ENCODE results near the gene SLIT1.

SLIT1 gene

DNA sequence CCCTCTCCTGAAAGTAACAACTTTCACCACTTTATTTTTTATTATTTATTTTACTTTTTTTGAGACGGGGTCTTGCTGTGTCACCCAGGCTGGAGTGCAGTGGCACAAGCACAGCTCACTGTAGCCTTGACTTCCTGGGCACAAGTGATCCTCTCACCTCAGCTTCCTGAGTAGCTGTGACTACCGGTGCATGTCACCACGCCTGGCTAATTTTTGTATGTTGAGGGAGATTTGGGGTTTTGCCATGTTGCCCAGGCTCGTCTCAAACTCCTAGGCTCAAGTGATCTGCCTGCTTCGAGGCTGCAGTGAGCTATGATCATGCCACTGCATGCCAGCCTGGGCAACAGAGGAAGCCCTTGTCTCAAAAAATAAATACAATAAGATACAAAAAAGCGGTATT is 14.9 kb upstream of the SLIT1 start:
- Histone ChIP-seq H3K14ac (ENCODE audit: low read length in 2 of 2) (no peak overlapping the region), H3K23ac (ENCODE audit: low read length in 2 of 2) (no peak overlapping the region), H2BK12ac (ENCODE audit: low read length in 2 of 2) (no peak overlapping the region), H3K4me2 (ENCODE audit: low read length, poor library complexity, severe bottlenecking) (no peak overlapping the region), H2BK15ac (ENCODE audit: low read depth, poor library complexity, severe bottlenecking) (no peak overlapping the region), H3K4me3 (ENCODE audit: insufficient read depth in 1 of 2, low read depth in 1 of 2, low read length in 2 of 2) (no peak overlapping the region), H2AK5ac (ENCODE audit: low read length, severe bottlenecking) (no peak overlapping the region), H2BK120ac (ENCODE audit: low read depth, low read length) (no peak overlapping the region), H3K36me3 (ENCODE audit: control insufficient read depth in 1 of 2, insufficient read depth in 2 of 2, low read depth in 1 of 2, low read length in 2 of 2) (no peaks in the 10 kb centered on the region), H3K18ac (ENCODE audit: low read depth in 1 of 2, low read length in 2 of 2) (no peak overlapping the region), H2AFZ (ENCODE audit: low read depth, low read length) (no peak overlapping the region), H4K8ac (ENCODE audit: low read length) (no peak overlapping the region), H2BK5ac (ENCODE audit: low read depth, low read length, poor library complexity, severe bottlenecking) (no peak overlapping the region), H4K91ac (ENCODE audit: low read length) (no peak overlapping the region), H3K27ac (ENCODE audit: low read length, poor library complexity, severe bottlenecking) (no peak overlapping the region), H3K79me1 (replicated peaks; ENCODE audit: low read length, poor library complexity, severe bottlenecking) (no peaks in the 10 kb centered on the region), H3K9ac (ENCODE audit: low read length) (no peak overlapping the region), H3K4ac (ENCODE audit: low read depth in 1 of 2, low read length in 2 of 2) (no peak overlapping the region), H3K9me3 (ENCODE audit: control insufficient read depth, low read length) (no peaks in the 10 kb centered on the region), H3K27me3 (ENCODE audit: control insufficient read depth in 1 of 2, insufficient read depth in 1 of 2, low read length in 2 of 2) (peaks cover 16 to 26% of the 10 kb centered on the region in 2 experiments), H3K4me1 (ENCODE audit: control insufficient read depth, insufficient read depth, low read depth, low read length) (peaks cover 13% of the 10 kb centered on the region)
- WGBS = 88% methylated on average over 5 of the region's 6 CpGs
- DNase-seq = no peak

DNA sequence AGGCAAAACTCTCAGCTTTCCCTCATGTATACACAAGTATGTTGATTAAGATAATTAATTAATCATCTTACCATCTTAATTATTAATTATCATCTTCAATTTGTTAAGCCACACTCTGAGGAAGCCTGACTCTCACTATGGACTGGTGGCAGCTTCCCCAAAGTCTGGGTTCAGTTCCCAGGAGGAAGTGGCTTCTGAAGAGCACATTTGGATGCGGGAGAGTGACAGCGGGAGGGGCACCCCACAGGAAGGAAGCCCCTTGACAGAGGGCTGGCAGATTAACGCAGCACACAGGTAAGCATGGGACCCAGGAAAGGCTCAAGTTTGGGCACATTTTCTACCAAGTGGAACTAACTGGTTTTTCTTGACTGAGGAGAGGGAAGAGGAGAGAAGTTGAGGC is 13.4 kb upstream of the SLIT1 start:
- Histone ChIP-seq H3K4me2 (ENCODE audit: low read length, poor library complexity, severe bottlenecking) (no peak overlapping the region), H2BK12ac (ENCODE audit: low read length in 2 of 2) (no peak overlapping the region), H3K14ac (ENCODE audit: low read length in 2 of 2) (peak overlapping the region in 1 of 2 experiments; percentile 51), H2BK5ac (ENCODE audit: low read depth, low read length, poor library complexity, severe bottlenecking) (no peak overlapping the region), H3K27ac (ENCODE audit: low read length, poor library complexity, severe bottlenecking) (no peak overlapping the region), H3K4me1 (ENCODE audit: control insufficient read depth, insufficient read depth, low read depth, low read length) (peaks cover 14% of the 10 kb centered on the region), H2BK120ac (ENCODE audit: low read depth, low read length) (no peak overlapping the region), H3K36me3 (ENCODE audit: control insufficient read depth in 1 of 2, insufficient read depth in 2 of 2, low read depth in 1 of 2, low read length in 2 of 2) (no peaks in the 10 kb centered on the region), H2BK15ac (ENCODE audit: low read depth, poor library complexity, severe bottlenecking) (no peak overlapping the region), H4K91ac (ENCODE audit: low read length) (no peak overlapping the region), H3K9me3 (ENCODE audit: control insufficient read depth, low read length) (no peaks in the 10 kb centered on the region), H2AFZ (ENCODE audit: low read depth, low read length) (no peak overlapping the region), H3K18ac (ENCODE audit: low read depth in 1 of 2, low read length in 2 of 2) (no peak overlapping the region), H3K9ac (ENCODE audit: low read length) (no peak overlapping the region), H3K79me1 (replicated peaks; ENCODE audit: low read length, poor library complexity, severe bottlenecking) (no peaks in the 10 kb centered on the region), H2AK5ac (ENCODE audit: low read length, severe bottlenecking) (no peak overlapping the region), H3K4ac (ENCODE audit: low read depth in 1 of 2, low read length in 2 of 2) (no peak overlapping the region), H3K27me3 (ENCODE audit: control insufficient read depth in 1 of 2, insufficient read depth in 1 of 2, low read length in 2 of 2) (peaks cover 20 to 29% of the 10 kb centered on the region in 2 experiments), H3K4me3 (ENCODE audit: insufficient read depth in 1 of 2, low read depth in 1 of 2, low read length in 2 of 2) (no peak overlapping the region), H4K8ac (ENCODE audit: low read length) (no peak overlapping the region), H3K23ac (ENCODE audit: low read length in 2 of 2) (peak overlapping the region in 1 of 2 experiments; percentile 9)
- no peak for DNase-seq
- WGBS = 75% methylated on average over 3 of the region's 3 CpGs

DNA sequence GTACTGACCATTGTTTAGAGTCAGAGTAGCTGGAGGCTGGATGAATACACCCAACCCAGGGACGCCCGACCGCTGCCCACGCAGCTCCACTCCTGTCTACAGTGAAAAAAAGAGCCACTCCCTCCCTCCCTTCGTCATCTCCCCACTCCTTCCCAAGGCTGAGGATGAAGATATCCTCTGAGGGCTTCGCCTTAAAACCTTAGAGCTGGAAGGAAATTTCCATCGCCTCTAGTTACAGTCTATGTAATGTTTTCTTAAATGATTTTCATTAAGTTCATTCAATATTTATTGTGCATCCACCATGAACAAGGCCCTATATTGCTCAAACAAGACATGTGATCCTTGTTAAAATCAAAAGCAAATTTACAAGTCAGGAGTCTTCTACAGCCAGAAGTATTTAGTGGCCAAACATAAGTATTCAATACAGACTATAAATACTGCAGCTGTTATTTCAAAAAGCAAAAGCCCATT is 11.3 kb upstream of the SLIT1 start:
- H3K9me3 ChIP-seq (ENCODE audit: control insufficient read depth, low read length) = no peaks in the 10 kb centered on the region
- no peaks in the 10 kb centered on the region for H3K36me3 ChIP-seq (ENCODE audit: control insufficient read depth in 1 of 2, insufficient read depth in 2 of 2, low read depth in 1 of 2, low read length in 2 of 2)
- no peak overlapping the region for H4K8ac ChIP-seq (ENCODE audit: low read length)
- H3K4me2 ChIP-seq (ENCODE audit: low read length, poor library complexity, severe bottlenecking) = no peak overlapping the region
- H3K23ac ChIP-seq (ENCODE audit: low read length in 2 of 2) = no peak overlapping the region
- peaks cover 14% of the 10 kb centered on the region for H3K4me1 ChIP-seq (ENCODE audit: control insufficient read depth, insufficient read depth, low read depth, low read length)
- no peak for DNase-seq
- no peak overlapping the region for H2BK5ac ChIP-seq (ENCODE audit: low read depth, low read length, poor library complexity, severe bottlenecking)
- no peak overlapping the region for H2BK120ac ChIP-seq (ENCODE audit: low read depth, low read length)
- H3K27me3 ChIP-seq (ENCODE audit: control insufficient read depth in 1 of 2, insufficient read depth in 1 of 2, low read length in 2 of 2) = peaks cover 32 to 45% of the 10 kb centered on the region in 2 experiments
- H2BK12ac ChIP-seq (ENCODE audit: low read length in 2 of 2) = no peak overlapping the region
- no peak overlapping the region for H3K14ac ChIP-seq (ENCODE audit: low read length in 2 of 2)
- H4K91ac ChIP-seq (ENCODE audit: low read length) = no peak overlapping the region
- WGBS = 14% methylated on average over 4 of the region's 7 CpGs
- H2AK5ac ChIP-seq (ENCODE audit: low read length, severe bottlenecking) = no peak overlapping the region
- no peak overlapping the region for H3K27ac ChIP-seq (ENCODE audit: low read length, poor library complexity, severe bottlenecking)
- H3K9ac ChIP-seq (ENCODE audit: low read length) = peak overlapping the region; percentile 49
- no peak overlapping the region for H3K18ac ChIP-seq (ENCODE audit: low read depth in 1 of 2, low read length in 2 of 2)
- no peak overlapping the region for H2AFZ ChIP-seq (ENCODE audit: low read depth, low read length)
- no peak overlapping the region for H2BK15ac ChIP-seq (ENCODE audit: low read depth, poor library complexity, severe bottlenecking)
- no peak overlapping the region for H3K4ac ChIP-seq (ENCODE audit: low read depth in 1 of 2, low read length in 2 of 2)
- H3K79me1 ChIP-seq (replicated peaks; ENCODE audit: low read length, poor library complexity, severe bottlenecking) = no peaks in the 10 kb centered on the region
- peak overlapping the region in 1 of 2 experiments; percentile 81 for H3K4me3 ChIP-seq (ENCODE audit: insufficient read depth in 1 of 2, low read depth in 1 of 2, low read length in 2 of 2)

GRCh38 chr10:97196223-97197029 is 10.7 kb upstream of the SLIT1 start:
- peak overlapping the region; percentile 9 for H4K8ac ChIP-seq (ENCODE audit: low read length)
- peak overlapping the region; percentile 53 to 81 for H3K4me3 ChIP-seq (ENCODE audit: insufficient read depth in 1 of 2, low read depth in 1 of 2, low read length in 2 of 2)
- H2BK12ac ChIP-seq (ENCODE audit: low read length in 2 of 2) = no peak overlapping the region
- no peak overlapping the region for H3K23ac ChIP-seq (ENCODE audit: low read length in 2 of 2)
- H2BK5ac ChIP-seq (ENCODE audit: low read depth, low read length, poor library complexity, severe bottlenecking) = no peak overlapping the region
- H4K91ac ChIP-seq (ENCODE audit: low read length) = no peak overlapping the region
- no peak overlapping the region for H2BK120ac ChIP-seq (ENCODE audit: low read depth, low read length)
- peak; percentile 66 for DNase-seq
- no peak overlapping the region for H3K4ac ChIP-seq (ENCODE audit: low read depth in 1 of 2, low read length in 2 of 2)
- H3K18ac ChIP-seq (ENCODE audit: low read depth in 1 of 2, low read length in 2 of 2) = no peak overlapping the region
- no peak overlapping the region for H2AK5ac ChIP-seq (ENCODE audit: low read length, severe bottlenecking)
- peaks cover 36 to 49% of the 10 kb centered on the region in 2 experiments for H3K27me3 ChIP-seq (ENCODE audit: control insufficient read depth in 1 of 2, insufficient read depth in 1 of 2, low read length in 2 of 2)
- H3K27ac ChIP-seq (ENCODE audit: low read length, poor library complexity, severe bottlenecking) = no peak overlapping the region
- no peaks in the 10 kb centered on the region for H3K36me3 ChIP-seq (ENCODE audit: control insufficient read depth in 1 of 2, insufficient read depth in 2 of 2, low read depth in 1 of 2, low read length in 2 of 2)
- H3K14ac ChIP-seq (ENCODE audit: low read length in 2 of 2) = no peak overlapping the region
- no peaks in the 10 kb centered on the region for H3K79me1 ChIP-seq (replicated peaks; ENCODE audit: low read length, poor library complexity, severe bottlenecking)
- H2BK15ac ChIP-seq (ENCODE audit: low read depth, poor library complexity, severe bottlenecking) = no peak overlapping the region
- H3K4me2 ChIP-seq (ENCODE audit: low read length, poor library complexity, severe bottlenecking) = peak overlapping the region; percentile 99
- H3K9ac ChIP-seq (ENCODE audit: low read length) = peak overlapping the region; percentile 49
- WGBS = 1% methylated on average over 44 of the region's 56 CpGs
- H3K9me3 ChIP-seq (ENCODE audit: control insufficient read depth, low read length) = no peaks in the 10 kb centered on the region
- peaks cover 14% of the 10 kb centered on the region for H3K4me1 ChIP-seq (ENCODE audit: control insufficient read depth, insufficient read depth, low read depth, low read length)
- peak overlapping the region; percentile 68 for H2AFZ ChIP-seq (ENCODE audit: low read depth, low read length)

Measured in mesenchymal stem cell (in vitro differentiated cells and primary cell).